NCI-H524 (cell line): ENCODE results near the gene EIF4G3.

Experiments used
- DNase-seq, 2 experiments: peaks; one replicate each; lab custom pipeline; 2025; lab: John Stamatoyannopoulos, UW

Gene EIF4G3

GRCh38 chr1:20993716-20994575 lies 182.8 kb downstream of the EIF4G3 start:
- no peak for DNase-seq

- no peak for DNase-seq
These were observed 184.2 kb downstream of the EIF4G3 start for GRCh38 chr1:20992322-20993056.

GRCh38 chr1:20988943-20989342 lies 187.8 kb downstream of the EIF4G3 start:
- no peak for DNase-seq

GRCh38 chr1:20987831-20988825 lies 188.6 kb downstream of the EIF4G3 start:
- DNase-seq: no peak

GRCh38 chr1:20983297-20983889 lies 193.3 kb downstream of the EIF4G3 start:
- DNase-seq: no peak

- no peak for DNase-seq
These were observed 194.4 kb downstream of the EIF4G3 start for GRCh38 chr1:20982316-20982715.

- peak in 1 of 2 experiments; percentile 19 for DNase-seq
These were observed 194.8 kb downstream of the EIF4G3 start for GRCh38 chr1:20981915-20982314.

- DNase-seq: no peak
These were observed 196.6 kb downstream of the EIF4G3 start for GRCh38 chr1:20980051-20980450.

- no peak for DNase-seq
These were observed 198.3 kb downstream of the EIF4G3 start for GRCh38 chr1:20978413-20978812.

GRCh38 chr1:20975668-20976067 lies 201.0 kb downstream of the EIF4G3 start:
- no peak for DNase-seq

GRCh38 chr1:20974951-20975350 lies 201.7 kb downstream of the EIF4G3 start:
- no peak for DNase-seq

GRCh38 chr1:20974069-20974468 lies 202.6 kb downstream of the EIF4G3 start:
- DNase-seq: no peak

GRCh38 chr1:20972855-20973254 lies 203.8 kb downstream of the EIF4G3 start:
- DNase-seq: no peak

GRCh38 chr1:20964540-20965484 lies 211.9 kb downstream of the EIF4G3 start:
- no peak for DNase-seq

- no peak for DNase-seq
These were observed 214.0 kb downstream of the EIF4G3 start for GRCh38 chr1:20962576-20963258.

- DNase-seq: no peak
These were observed 218.3 kb downstream of the EIF4G3 start for GRCh38 chr1:20958430-20958829.

- no peak for DNase-seq
These were observed 220.4 kb downstream of the EIF4G3 start for GRCh38 chr1:20956272-20956671.

GRCh38 chr1:20950679-20951078 lies 226.0 kb downstream of the EIF4G3 start:
- DNase-seq: no peak

GRCh38 chr1:20949871-20950590 lies 226.7 kb downstream of the EIF4G3 start:
- DNase-seq: no peak
